ENCODE data around the gene MX1. TPM values are rescaled to one million over a fixed set of nuclear protein-coding genes. Genes with fewer than 3 reads are reported as not detected.

The MX1 gene
- polyA plus RNA-seq, 3 donors, result 42.7 to 73.3 (median 60.5) TPM

DNA sequence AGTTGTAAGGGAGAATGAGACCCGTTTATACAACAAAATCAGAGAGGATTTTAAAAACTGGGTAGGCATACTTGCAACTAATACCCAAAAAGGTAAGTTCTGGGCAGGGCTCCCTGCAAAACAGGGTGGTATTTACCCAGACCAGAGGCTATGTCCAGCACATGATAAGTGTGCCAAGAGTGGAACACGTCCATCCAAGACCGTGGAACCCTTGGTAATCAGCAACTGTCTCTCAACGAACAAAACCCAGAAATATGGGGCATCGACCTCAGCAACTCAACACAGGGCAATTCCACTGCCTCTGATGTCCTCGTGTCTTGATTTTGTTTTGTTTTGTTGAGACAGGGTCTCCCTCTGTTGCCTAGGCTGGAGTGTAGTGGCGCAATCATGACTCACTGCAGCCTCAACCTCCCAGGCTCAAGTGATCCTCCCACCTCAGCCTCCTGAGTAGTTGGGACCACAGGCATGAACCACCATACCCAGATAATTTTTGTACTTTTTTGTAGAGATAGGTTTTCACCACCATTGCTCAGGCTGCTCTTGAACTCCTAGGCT is 26.7 kb upstream of the MX1 start:
- Histone ChIP-seq H3K9me3 (replicated peaks in 1 of 2; ENCODE audit: control insufficient read depth in 1 of 2, insufficient read depth in 1 of 2, low read length in 2 of 2) (no peaks in the 10 kb centered on the region), H3K4me2 (replicated peaks; ENCODE audit: extremely low read depth, low read length, poor library complexity, severe bottlenecking) (no peak overlapping the region), H3K79me2 (ENCODE audit: insufficient read depth, low read length) (no peaks in the 10 kb centered on the region), H3K9ac (ENCODE audit: insufficient read depth, low read length, poor library complexity, severe bottlenecking) (no peak overlapping the region), H3K27ac (ENCODE audit: low read depth in 1 of 2, low read length in 2 of 2) (no peak overlapping the region), H3K27me3 (ENCODE audit: control insufficient read depth in 2 of 2, insufficient read depth in 2 of 2, low read length in 2 of 2) (no peaks in the 10 kb centered on the region), H3K4me3 (replicated peaks in 1 of 3; ENCODE audit: low read depth in 2 of 3, low read length in 3 of 3) (no peak overlapping the region), H3K36me3 (replicated peaks in 1 of 2; ENCODE audit: control insufficient read depth in 1 of 2, insufficient read depth in 2 of 2, low read length in 2 of 2) (peaks cover 64 to 80% of the 10 kb centered on the region in 2 donors), H4K20me1 (ENCODE audit: insufficient read depth, low read length) (no peaks in the 10 kb centered on the region), H2AFZ (ENCODE audit: insufficient read depth, low read depth, low read length, poor library complexity, severe bottlenecking) (no peak overlapping the region), H3K4me1 (ENCODE audit: control insufficient read depth in 1 of 2, insufficient read depth in 2 of 2, low read length in 2 of 2) (peaks cover 36 to 48% of the 10 kb centered on the region in 2 donors)
- peaks cover 77 to 87% of the 10 kb centered on the region in 2 donors for H3K36me3 Mint-ChIP-seq
- peak in 1 of 3 donors; percentile 42 for DNase-seq
- H3K27me3 Mint-ChIP-seq (ENCODE audit: low read depth in 3 of 3), result peaks cover 0 to 3% (median 0%) of the 10 kb centered on the region in 3 donors
- 100% methylated on average over 1 of the region's 7 CpGs for WGBS (ENCODE audit: insufficient coverage)
- TF ChIP-seq, protein P1, sequence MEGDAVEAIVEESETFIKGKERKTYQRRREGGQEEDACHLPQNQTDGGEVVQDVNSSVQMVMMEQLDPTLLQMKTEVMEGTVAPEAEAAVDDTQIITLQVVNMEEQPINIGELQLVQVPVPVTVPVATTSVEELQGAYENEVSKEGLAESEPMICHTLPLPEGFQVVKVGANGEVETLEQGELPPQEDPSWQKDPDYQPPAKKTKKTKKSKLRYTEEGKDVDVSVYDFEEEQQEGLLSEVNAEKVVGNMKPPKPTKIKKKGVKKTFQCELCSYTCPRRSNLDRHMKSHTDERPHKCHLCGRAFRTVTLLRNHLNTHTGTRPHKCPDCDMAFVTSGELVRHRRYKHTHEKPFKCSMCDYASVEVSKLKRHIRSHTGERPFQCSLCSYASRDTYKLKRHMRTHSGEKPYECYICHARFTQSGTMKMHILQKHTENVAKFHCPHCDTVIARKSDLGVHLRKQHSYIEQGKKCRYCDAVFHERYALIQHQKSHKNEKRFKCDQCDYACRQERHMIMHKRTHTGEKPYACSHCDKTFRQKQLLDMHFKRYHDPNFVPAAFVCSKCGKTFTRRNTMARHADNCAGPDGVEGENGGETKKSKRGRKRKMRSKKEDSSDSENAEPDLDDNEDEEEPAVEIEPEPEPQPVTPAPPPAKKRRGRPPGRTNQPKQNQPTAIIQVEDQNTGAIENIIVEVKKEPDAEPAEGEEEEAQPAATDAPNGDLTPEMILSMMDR (IDR thresholded peaks at IDR 0.05), result no peak
- H3K9me3 Mint-ChIP-seq, result no peaks in the 10 kb centered on the region
- intact Hi-C loops (cut with micrococcal nuclease), result loop anchor here in 1 of 2 donors (5.0 kb wide), 1 partner anchor 37 kb away; the partner anchor contains the start of gene MX2
- H3K27ac Mint-ChIP-seq, result peak overlapping the region in 3 of 7 donors; percentile 21 to 70 (median 43)
- H3K4me1 Mint-ChIP-seq, result peaks cover 47% of the 10 kb centered on the region
- no peak overlapping the region for H3K4me3 Mint-ChIP-seq

DNA sequence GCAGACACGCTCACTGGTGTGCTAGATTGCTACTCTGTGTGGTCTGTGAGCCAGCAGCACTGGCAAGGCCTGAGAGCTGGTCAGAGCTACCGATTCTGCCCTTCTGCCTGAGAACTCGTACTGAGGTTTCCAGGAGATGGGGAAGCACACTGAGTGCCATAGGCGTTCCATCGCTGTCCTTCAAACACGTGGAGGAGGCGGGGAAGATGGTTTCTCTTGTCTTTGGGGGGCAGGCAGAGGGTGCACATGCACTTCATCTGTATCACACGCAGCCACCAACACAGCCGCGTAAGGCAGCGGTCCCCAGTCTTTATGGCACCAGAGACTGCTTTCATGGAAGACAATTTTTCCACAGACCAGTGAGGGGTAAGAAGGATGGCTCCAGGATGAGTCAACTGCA is 23.8 kb upstream of the MX1 start:
- Histone ChIP-seq H3K79me2 (ENCODE audit: insufficient read depth, low read length) (no peaks in the 10 kb centered on the region), H3K27me3 (ENCODE audit: control insufficient read depth in 2 of 2, insufficient read depth in 2 of 2, low read length in 2 of 2) (no peaks in the 10 kb centered on the region), H3K4me2 (replicated peaks; ENCODE audit: extremely low read depth, low read length, poor library complexity, severe bottlenecking) (no peak overlapping the region), H2AFZ (ENCODE audit: insufficient read depth, low read depth, low read length, poor library complexity, severe bottlenecking) (no peak overlapping the region), H3K9ac (ENCODE audit: insufficient read depth, low read length, poor library complexity, severe bottlenecking) (no peak overlapping the region), H3K4me3 (replicated peaks in 1 of 3; ENCODE audit: low read depth in 2 of 3, low read length in 3 of 3) (no peak overlapping the region), H3K27ac (ENCODE audit: low read depth in 1 of 2, low read length in 2 of 2) (no peak overlapping the region), H3K4me1 (ENCODE audit: control insufficient read depth in 1 of 2, insufficient read depth in 2 of 2, low read length in 2 of 2) (peaks cover 34 to 51% of the 10 kb centered on the region in 2 donors), H4K20me1 (ENCODE audit: insufficient read depth, low read length) (no peaks in the 10 kb centered on the region), H3K9me3 (replicated peaks in 1 of 2; ENCODE audit: control insufficient read depth in 1 of 2, insufficient read depth in 1 of 2, low read length in 2 of 2) (no peaks in the 10 kb centered on the region), H3K36me3 (replicated peaks in 1 of 2; ENCODE audit: control insufficient read depth in 1 of 2, insufficient read depth in 2 of 2, low read length in 2 of 2) (peaks cover 72 to 89% of the 10 kb centered on the region in 2 donors)
- 99% methylated on average over 8 of the region's 11 CpGs for WGBS (ENCODE audit: insufficient coverage)
- H3K4me3 Mint-ChIP-seq, result no peak overlapping the region
- no peaks in the 10 kb centered on the region for H3K9me3 Mint-ChIP-seq
- peaks cover 45% of the 10 kb centered on the region for H3K4me1 Mint-ChIP-seq
- TF ChIP-seq, protein P1 (IDR thresholded peaks at IDR 0.05), result no peak
- H3K27me3 Mint-ChIP-seq (ENCODE audit: low read depth in 3 of 3), result peaks cover 0 to 3% (median 0%) of the 10 kb centered on the region in 3 donors
- no peak for DNase-seq
- H3K36me3 Mint-ChIP-seq, result peaks cover 84 to 93% of the 10 kb centered on the region in 2 donors
- intact Hi-C loops (cut with micrococcal nuclease), result no loop called here
- H3K27ac Mint-ChIP-seq, result no peak overlapping the region
